ENCODE measurements around the gene PRKAB1.
"Not testable (repeated sequence)": the region's sequence is repeated elsewhere in the genome, so short reads cannot be mapped to it uniquely, and the experiment has no call there.

- peak in 3 of 12 donors; percentile 14 to 23 (median 20) for TF ChIP-seq CTCF (IDR thresholded peaks at IDR 0.05)
- TF ChIP-seq POLR2A (IDR thresholded peaks at IDR 0.05), result not testable (repeated sequence)
Measured at GRCh38 chr12:119658166-119658565, 9.8 kb upstream of the PRKAB1 start.

All from heart left ventricle (tissue), 13 donors.